Right lobe of liver (tissue), 6 donors: Measurements from ENCODE around the gene BICDL1. TPM values are rescaled to one million over a fixed set of nuclear protein-coding genes. Genes with fewer than 3 reads are reported as not detected.

Source experiments
- ATAC-seq, 4 donors: fragments of 200-7000 bp; cut with Tn5 transposase; one replicate each; pipeline ENCODE4 v1.9.1; 2020; ENCODE audit warnings: mild to moderate bottlenecking in 4 of 4, moderate library complexity in 4 of 4
- DNase-seq, 3 donors: peaks; one replicate each; pipeline ENCODE4 v3.0.0-alpha.2; 2020
- H3K27ac ChIP-seq, 3 donors: fragments of 200-600 bp; one replicate each; pipeline ENCODE4 v1.8.0; 2022
- H3K27me3 ChIP-seq, 2 donors: fragments of 200-600 bp; one replicate each; pipeline ENCODE4 v1.8.0; 2022
- H3K36me3 ChIP-seq, 4 donors: fragments of 200-600 bp; sonication (generic) in 1 of 4; one replicate each; pipeline versions ENCODE4 v1.5.1 to v1.8.0; 2017 to 2022; ENCODE audit warnings: control low read depth in 1 of 4
- H3K4me1 ChIP-seq, 4 donors: fragments of 200-600 bp; sonication (generic) in 1 of 4; one replicate each; pipeline versions ENCODE4 v1.5.1 to v1.8.0; 2017 to 2022; ENCODE audit warnings: control low read depth in 1 of 4
- H3K4me3 ChIP-seq, 3 donors: fragments of 200-600 bp; one replicate each; pipeline ENCODE4 v1.8.0; 2022
- H3K9me3 ChIP-seq, 4 donors: fragments of 200-600 bp; sonication (generic) in 1 of 4; one replicate each; pipeline versions ENCODE4 v1.5.1 to v1.8.0; 2017 to 2022; ENCODE audit warnings: control low read depth in 1 of 4
- POLR2A ChIP-seq: fragments of 450-650 bp; IDR thresholded peaks from one replicate; pipeline ENCODE4 v1.6.1; 2017; ENCODE audit warnings: antibody characterized with exemption, mild to moderate bottlenecking
- WGBS: methylation state at CpG from one replicate; pipeline ENCODE4 v1.1.6; 2018; ENCODE audit warnings: low coverage, low lambda C conversion rate; ENCODE audit not compliant: insufficient coverage; ENCODE audit errors: missing lambda C conversion rate; 5-methylcytosine and 5-hydroxymethylcytosine counted together
- intact Hi-C, 2 donors: fragments of 100-400 bp; cut with DNase I; formaldehyde crosslinking; loops; one replicate each; pipeline versions ENCODE4 v1.11.2 to v1.14.1; 2022
- total RNA-seq, 6 experiments: library from RNA; depleted of rRNA in 2 of 6; stranded (reverse); fragments of >200 nt in 2 of 6; fragmentation: NEBNext Ultra II Directional in 3 of 6; extraction: Animal tissue kit (Norgen Biotek cat#: 25700) in 3 of 6; gene quantifications; one replicate each; pipeline versions ENCODE4 v1.1.0 to v1.2.4, GENCODE V29; 2016 to 2023
- TF ChIP-seq, protein P1 (sequence below), 4 donors: fragments of 200-600 bp in 3 of 4; fragments of 450-650 bp in 1 of 4; IDR thresholded peaks; one replicate each; pipeline versions ENCODE4 v1.5.1 to v1.8.0; 2016 to 2022; ENCODE audit warnings: antibody characterized with exemption in 4 of 4, mild to moderate bottlenecking in 2 of 4
- donor health status: DM: no; HTN: yes; CAD: no.
- donor health status: DM: no; HTN: no; CAD: no.
- donor health status: DM: no; HTN: no; CAD: no.
- donor health status: DM: no; HTN: yes; CAD: no.
- donor health status: DM: no; HTN: yes; CAD: no.

BICDL1 gene
- total RNA-seq, 6 experiments from 2014 or later = 1.5 to 13.0 (median 8.7) TPM

DNA sequence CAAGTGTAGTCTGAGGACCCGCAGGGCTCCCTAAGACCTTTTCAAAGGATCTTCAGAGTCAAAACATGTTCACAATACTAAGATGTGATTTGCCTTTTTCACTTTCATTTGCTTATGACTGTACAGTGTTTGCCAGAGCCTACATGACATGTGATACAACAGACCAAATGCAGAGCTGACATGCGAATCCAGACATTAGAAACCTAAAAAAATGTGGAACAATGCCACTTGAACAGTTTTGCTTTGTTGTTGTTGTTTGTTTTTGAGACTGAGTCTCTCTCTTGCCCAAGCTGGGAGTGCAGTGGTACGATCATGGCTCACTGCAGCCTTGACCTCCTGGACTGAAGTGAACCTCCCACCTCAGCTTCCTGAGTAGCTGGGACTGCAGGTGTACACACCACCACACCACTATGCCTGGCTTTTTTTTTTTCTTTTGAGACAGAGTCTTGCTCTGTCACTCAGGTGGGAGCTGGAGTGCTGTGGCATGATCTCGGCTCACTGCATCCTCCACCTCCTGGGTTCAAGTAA, 132.8 kb downstream of the BICDL1 start:
- H3K36me3 ChIP-seq = peaks cover 0 to 5% (median 0%) of the 10 kb centered on the region in 4 donors
- ATAC-seq = peak in 1 of 4 donors; percentile 10
- peaks cover 0 to 29% (median 5%) of the 10 kb centered on the region in 4 donors for H3K4me1 ChIP-seq
- no peak overlapping the region for H3K4me3 ChIP-seq
- DNase-seq = no peak
- intact Hi-C loops = no loop called here
- no peaks in the 10 kb centered on the region for H3K9me3 ChIP-seq
- H3K27me3 ChIP-seq = no peaks in the 10 kb centered on the region
- 43% methylated on average over 4 of the region's 4 CpGs for WGBS
- TF ChIP-seq POLR2A = no peak
- TF ChIP-seq, protein P1, sequence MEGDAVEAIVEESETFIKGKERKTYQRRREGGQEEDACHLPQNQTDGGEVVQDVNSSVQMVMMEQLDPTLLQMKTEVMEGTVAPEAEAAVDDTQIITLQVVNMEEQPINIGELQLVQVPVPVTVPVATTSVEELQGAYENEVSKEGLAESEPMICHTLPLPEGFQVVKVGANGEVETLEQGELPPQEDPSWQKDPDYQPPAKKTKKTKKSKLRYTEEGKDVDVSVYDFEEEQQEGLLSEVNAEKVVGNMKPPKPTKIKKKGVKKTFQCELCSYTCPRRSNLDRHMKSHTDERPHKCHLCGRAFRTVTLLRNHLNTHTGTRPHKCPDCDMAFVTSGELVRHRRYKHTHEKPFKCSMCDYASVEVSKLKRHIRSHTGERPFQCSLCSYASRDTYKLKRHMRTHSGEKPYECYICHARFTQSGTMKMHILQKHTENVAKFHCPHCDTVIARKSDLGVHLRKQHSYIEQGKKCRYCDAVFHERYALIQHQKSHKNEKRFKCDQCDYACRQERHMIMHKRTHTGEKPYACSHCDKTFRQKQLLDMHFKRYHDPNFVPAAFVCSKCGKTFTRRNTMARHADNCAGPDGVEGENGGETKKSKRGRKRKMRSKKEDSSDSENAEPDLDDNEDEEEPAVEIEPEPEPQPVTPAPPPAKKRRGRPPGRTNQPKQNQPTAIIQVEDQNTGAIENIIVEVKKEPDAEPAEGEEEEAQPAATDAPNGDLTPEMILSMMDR (IDR thresholded peaks at IDR 0.05) = no peak
- H3K27ac ChIP-seq = no peak overlapping the region

DNA sequence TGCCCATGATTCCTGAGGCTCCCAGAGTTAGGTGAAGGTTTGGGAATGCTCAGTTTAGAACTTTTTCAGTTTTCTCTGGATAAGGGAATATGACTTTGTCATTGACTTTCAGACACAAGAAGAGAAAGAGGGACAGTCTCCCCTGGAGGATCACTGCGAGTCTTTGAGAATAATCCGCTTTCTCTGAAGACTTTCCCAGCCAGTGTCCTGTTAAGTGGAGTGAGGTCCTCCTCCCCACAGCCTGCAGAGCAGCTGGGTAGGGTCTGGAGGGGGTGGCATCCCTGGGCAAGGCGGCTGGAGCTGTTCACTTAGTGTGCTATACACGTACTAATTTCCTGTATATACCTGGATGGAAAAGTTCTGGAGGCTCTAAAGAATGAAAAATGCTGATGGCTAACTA, 136.0 kb downstream of the BICDL1 start:
- Histone ChIP-seq H3K36me3 (peaks cover 0 to 36% (median 16%) of the 10 kb centered on the region in 4 donors), H3K4me1 (peaks cover 0 to 7% (median 0%) of the 10 kb centered on the region in 4 donors), H3K9me3 (no peaks in the 10 kb centered on the region), H3K27ac (no peak overlapping the region), H3K4me3 (no peak overlapping the region), H3K27me3 (no peaks in the 10 kb centered on the region)
- 100% methylated on average over 2 of the region's 4 CpGs for WGBS
- intact Hi-C loops = no loop called here
- ATAC-seq = no peak
- DNase-seq = no peak
- no peak for TF ChIP-seq POLR2A
- TF ChIP-seq, protein P1 (IDR thresholded peaks at IDR 0.05) = no peak

DNA sequence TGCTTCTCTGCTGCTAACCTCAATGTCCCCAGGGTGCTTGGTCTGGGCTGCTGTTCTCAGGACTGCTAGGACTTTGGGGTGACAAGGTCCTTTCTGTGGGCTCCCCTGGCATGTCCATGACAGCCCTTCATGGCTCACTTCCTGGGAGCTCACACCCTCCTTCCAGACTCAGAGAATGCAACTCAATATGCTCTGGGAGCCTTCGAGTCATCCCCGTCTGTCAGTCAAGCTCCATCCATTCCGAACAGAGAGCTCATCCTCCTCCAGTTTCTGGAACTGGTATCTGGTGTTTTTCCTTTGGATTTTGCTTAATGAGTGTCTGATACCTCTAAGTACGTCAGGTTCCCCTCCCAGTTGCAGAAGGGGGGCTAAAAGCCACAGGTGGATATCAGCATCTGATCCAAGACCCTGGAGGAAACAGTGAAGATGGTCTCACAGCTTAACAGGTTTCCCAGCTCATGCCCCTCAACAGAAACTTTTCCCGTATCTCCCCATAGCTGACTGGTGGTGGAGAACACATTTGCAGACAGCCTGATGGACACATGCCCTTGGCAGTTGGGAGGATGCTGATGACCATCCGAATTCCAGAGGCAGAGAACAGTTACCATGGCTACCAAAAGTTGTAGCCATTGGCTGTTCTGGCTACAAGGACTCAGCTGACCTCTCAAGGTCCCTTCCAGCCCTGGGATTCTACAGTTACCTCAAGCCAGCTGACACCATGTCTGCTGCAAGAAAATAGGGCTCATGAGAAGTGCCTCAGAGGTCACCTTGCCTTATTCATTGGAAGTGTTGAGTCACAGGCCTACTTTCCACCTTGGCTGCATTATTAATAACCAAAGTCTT, 137.0 kb downstream of the BICDL1 start:
- 87% methylated on average over 4 of the region's 6 CpGs for WGBS

DNA sequence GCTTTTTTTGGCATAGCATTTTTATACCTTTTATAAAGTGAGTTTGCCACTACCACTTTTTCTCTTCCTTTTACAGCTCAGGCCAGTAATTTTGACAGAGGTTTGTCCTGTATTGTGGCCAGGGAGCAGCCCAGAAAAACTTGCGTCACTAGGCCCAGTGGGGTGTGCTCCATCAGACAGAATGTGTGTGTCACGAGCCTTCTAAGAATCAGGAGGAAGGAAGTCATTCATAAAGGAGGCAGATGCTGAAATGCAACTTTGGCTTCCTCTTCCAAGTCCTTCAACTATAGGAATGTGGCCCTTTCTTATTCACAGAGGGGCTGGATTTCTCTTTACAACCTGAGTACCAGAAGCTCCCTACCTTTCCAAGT, 137.6 kb downstream of the BICDL1 start:
- intact Hi-C loops = no loop called here
- peaks cover 0 to 7% (median 0%) of the 10 kb centered on the region in 4 donors for H3K4me1 ChIP-seq
- DNase-seq (no peak), ATAC-seq (peak; percentile 66 to 81 (median 74))
- peak overlapping the region in 2 of 3 donors; percentile 49 to 51 for H3K27ac ChIP-seq
- no peak overlapping the region for H3K4me3 ChIP-seq
- TF ChIP-seq POLR2A = no peak
- TF ChIP-seq, protein P1 (IDR thresholded peaks at IDR 0.05) = no peak
- peaks cover 0 to 52% (median 26%) of the 10 kb centered on the region in 4 donors for H3K36me3 ChIP-seq
- 43% methylated on average over 1 of the region's 2 CpGs for WGBS
- H3K27me3 ChIP-seq = no peaks in the 10 kb centered on the region
- no peaks in the 10 kb centered on the region for H3K9me3 ChIP-seq

More for the DNA sequence above, 137.0 kb downstream of the BICDL1 start:
- ATAC-seq (peak in 3 of 4 donors; percentile 5 to 17 (median 6)), DNase-seq (no peak)
- Histone ChIP-seq H3K4me3 (no peak overlapping the region), H3K27me3 (no peaks in the 10 kb centered on the region), H3K27ac (peak overlapping the region in 2 of 3 donors; percentile 49 to 51), H3K36me3 (peaks cover 0 to 46% (median 23%) of the 10 kb centered on the region in 4 donors), H3K9me3 (no peaks in the 10 kb centered on the region), H3K4me1 (peaks cover 0 to 7% (median 0%) of the 10 kb centered on the region in 4 donors)
- TF ChIP-seq, protein P1 (IDR thresholded peaks at IDR 0.05) = no peak
- TF ChIP-seq POLR2A = no peak
- intact Hi-C loops = no loop called here
